GM18867 (cell line): ENCODE measurements around the gene ABCG4.

Source experiments
- ATAC-seq: cut with Tn5 transposase; IDR thresholded peaks from one replicate; pipeline ENCODE4 v1.9.1; 2021; ENCODE audit warnings: mild to moderate bottlenecking, moderate library complexity; ENCODE audit not compliant: unreplicated experiment

The ABCG4 gene

GRCh38 chr11:119205080-119205479 lies 56.2 kb downstream of the ABCG4 start:
- ATAC-seq, result no peak

- peak; percentile 81 for ATAC-seq
Measured at GRCh38 chr11:119205574-119206510, 57.0 kb downstream of the ABCG4 start, which contains the start of gene CBL. Gene CBL (plus strand): TSS chr11:119206339. CDS start chr11:119206418, 79 bp downstream.

- peak; percentile 20 for ATAC-seq
Measured at GRCh38 chr11:119206511-119207414, 57.9 kb downstream of the ABCG4 start.

- ATAC-seq, result no peak
Measured at GRCh38 chr11:119207415-119207960, 58.6 kb downstream of the ABCG4 start.

GRCh38 chr11:119209186-119209585 lies 60.3 kb downstream of the ABCG4 start:
- ATAC-seq, result no peak

GRCh38 chr11:119210050-119210449 lies 61.2 kb downstream of the ABCG4 start:
- no peak for ATAC-seq
